CD14-positive monocyte (primary cell): ENCODE measurements around the gene FOXE3. TPM values are rescaled to one million over a fixed set of nuclear protein-coding genes. Genes with fewer than 3 reads are reported as not detected.

Experiments used
- DNase-seq, 3 donors: peaks; one replicate each; pipeline ENCODE4 v3.0.0-alpha.2; 2011 to 2022
- H2AFZ ChIP-seq: 2 replicates; pipeline ENCODE4 v1.6.0; 2012; ENCODE audit warnings: mild to moderate bottlenecking, low read depth, low read length, inconsistent platforms; ENCODE audit not compliant: insufficient read depth, poor library complexity, severe bottlenecking
- H3K27ac ChIP-seq, 2 donors: 1 replicate in 1 of 2; 2 replicates in 1 of 2; pipeline ENCODE4 v1.5.1; 2012 to 2013; ENCODE audit warnings: low read length in 2 of 2, control low read depth in 1 of 2, inconsistent platforms in 1 of 2, low read depth in 1 of 2, mild to moderate bottlenecking in 1 of 2
- H3K27me3 ChIP-seq, 2 donors: one replicate each; pipeline versions ENCODE4 v1.6.0 to v1.6.1; 2011 to 2013; ENCODE audit warnings: low read length in 2 of 2; ENCODE audit not compliant: control insufficient read depth in 2 of 2, insufficient read depth in 2 of 2
- H3K36me3 ChIP-seq, 2 donors: replicated peaks in 1 of 2; 1 replicate in 1 of 2; 2 replicates in 1 of 2; pipeline versions ENCODE4 v1.5.1 to v1.6.1; 2012 to 2013; ENCODE audit warnings: low read length in 2 of 2, control low read depth in 1 of 2, inconsistent platforms in 1 of 2, mild to moderate bottlenecking in 1 of 2; ENCODE audit not compliant: insufficient read depth in 2 of 2, control insufficient read depth in 1 of 2
- H3K4me1 ChIP-seq, 2 donors: 1 replicate in 1 of 2; 2 replicates in 1 of 2; pipeline versions ENCODE4 v1.5.1 to v1.6.1; 2012 to 2013; ENCODE audit warnings: low read length in 2 of 2, control low read depth in 1 of 2, inconsistent platforms in 1 of 2, mild to moderate bottlenecking in 1 of 2, moderate library complexity in 1 of 2; ENCODE audit not compliant: insufficient read depth in 2 of 2, control insufficient read depth in 1 of 2
- H3K4me2 ChIP-seq: replicated peaks from 2 replicates; pipeline ENCODE3; 2012; ENCODE audit warnings: low read length, moderate library complexity, mild to moderate bottlenecking; ENCODE audit not compliant: poor library complexity, severe bottlenecking; ENCODE audit errors: extremely low read depth
- H3K4me3 ChIP-seq, 3 experiments: fragments of 200-600 bp in 1 of 3; sonication (generic) in 1 of 3; replicated peaks in 1 of 3; 1 replicate in 2 of 3; 2 replicates in 1 of 3; pipeline ENCODE4 v1.5.1; 2011 to 2013; ENCODE audit warnings: low read length in 3 of 3, mild to moderate bottlenecking in 3 of 3, control low read depth in 2 of 3, low read depth in 2 of 3, inconsistent platforms in 1 of 3, moderate library complexity in 1 of 3
- H3K79me2 ChIP-seq: 2 replicates; pipeline ENCODE4 v1.6.0; 2012; ENCODE audit warnings: mild to moderate bottlenecking, control low read depth, inconsistent platforms, low read length, moderate library complexity; ENCODE audit not compliant: insufficient read depth
- H3K9ac ChIP-seq: 2 replicates; pipeline ENCODE4 v1.6.0; 2017; ENCODE audit warnings: low read length, mild to moderate bottlenecking; ENCODE audit not compliant: insufficient read depth, poor library complexity, severe bottlenecking
- H3K9me3 ChIP-seq, 2 donors: replicated peaks in 1 of 2; 1 replicate in 1 of 2; 2 replicates in 1 of 2; pipeline versions ENCODE4 v1.5.1 to v1.6.1; 2012 to 2013; ENCODE audit warnings: low read length in 2 of 2, control low read depth in 1 of 2; ENCODE audit not compliant: control insufficient read depth in 1 of 2, insufficient read depth in 1 of 2
- H4K20me1 ChIP-seq: 2 replicates; pipeline ENCODE4 v1.6.0; 2012; ENCODE audit warnings: mild to moderate bottlenecking, low read length, control low read depth, moderate library complexity; ENCODE audit not compliant: insufficient read depth
- H3K27ac Mint-ChIP-seq, 7 donors: one replicate each; pipeline ENCODE4 v1.8.0; 2020; ENCODE audit warnings: mild to moderate bottlenecking in 7 of 7, mixed read lengths in 7 of 7, moderate library complexity in 6 of 7, inconsistent platforms in 2 of 7
- H3K27me3 Mint-ChIP-seq, 3 donors: one replicate each; pipeline ENCODE4 v1.8.0; 2021 to 2022; ENCODE audit warnings: low read depth in 3 of 3, mild to moderate bottlenecking in 3 of 3, mixed read lengths in 3 of 3, moderate library complexity in 3 of 3, inconsistent platforms in 1 of 3
- H3K36me3 Mint-ChIP-seq, 2 donors: one replicate each; pipeline ENCODE4 v1.8.0; 2020; ENCODE audit warnings: mixed read lengths in 2 of 2, inconsistent platforms in 1 of 2, mild to moderate bottlenecking in 1 of 2
- H3K4me1 Mint-ChIP-seq: one replicate; pipeline ENCODE4 v1.8.0; 2020; ENCODE audit warnings: mild to moderate bottlenecking, mixed read lengths
- H3K4me3 Mint-ChIP-seq, 2 donors: one replicate each; pipeline ENCODE4 v1.8.0; 2020; ENCODE audit warnings: mild to moderate bottlenecking in 2 of 2, mixed read lengths in 2 of 2, moderate library complexity in 1 of 2
- H3K9me3 Mint-ChIP-seq, 7 donors: one replicate each; pipeline ENCODE4 v1.8.0; 2020 to 2022; ENCODE audit warnings: mixed read lengths in 7 of 7, mild to moderate bottlenecking in 6 of 7, moderate library complexity in 6 of 7, inconsistent platforms in 2 of 7
- WGBS: methylation state at CpG from one replicate; pipeline ENCODE4 v1.1.5; 2013; ENCODE audit warnings: missing lambda C conversion rate; ENCODE audit not compliant: insufficient coverage; 5-methylcytosine and 5-hydroxymethylcytosine counted together
- intact Hi-C, 2 donors: fragments of 100-400 bp; cut with micrococcal nuclease; formaldehyde crosslinking; loops; one replicate each; pipeline versions ENCODE4 v1.15.0 to v1.15.1; 2023
- polyA plus RNA-seq, 3 donors: library from polyadenylated mRNA; depleted of rRNA in 1 of 3; unstranded in 2 of 3; stranded (reverse) in 1 of 3; fragments of 300-500 nt in 2 of 3; fragments of >200 nt in 1 of 3; fragmentation: Illumina TruSeq in 2 of 3; gene quantifications; 1 replicate in 2 of 3; 2 replicates in 1 of 3; pipeline ENCODE4 v1.2.3, GENCODE V29; 2012 to 2021
- TF ChIP-seq, protein P1 (sequence below): fragments of 200-600 bp; IDR thresholded peaks from one replicate; pipeline ENCODE4 v1.8.0; 2022; ENCODE audit warnings: antibody characterized with exemption, mild to moderate bottlenecking

The FOXE3 gene
- polyA plus RNA-seq, 3 donors, result not detected

DNA sequence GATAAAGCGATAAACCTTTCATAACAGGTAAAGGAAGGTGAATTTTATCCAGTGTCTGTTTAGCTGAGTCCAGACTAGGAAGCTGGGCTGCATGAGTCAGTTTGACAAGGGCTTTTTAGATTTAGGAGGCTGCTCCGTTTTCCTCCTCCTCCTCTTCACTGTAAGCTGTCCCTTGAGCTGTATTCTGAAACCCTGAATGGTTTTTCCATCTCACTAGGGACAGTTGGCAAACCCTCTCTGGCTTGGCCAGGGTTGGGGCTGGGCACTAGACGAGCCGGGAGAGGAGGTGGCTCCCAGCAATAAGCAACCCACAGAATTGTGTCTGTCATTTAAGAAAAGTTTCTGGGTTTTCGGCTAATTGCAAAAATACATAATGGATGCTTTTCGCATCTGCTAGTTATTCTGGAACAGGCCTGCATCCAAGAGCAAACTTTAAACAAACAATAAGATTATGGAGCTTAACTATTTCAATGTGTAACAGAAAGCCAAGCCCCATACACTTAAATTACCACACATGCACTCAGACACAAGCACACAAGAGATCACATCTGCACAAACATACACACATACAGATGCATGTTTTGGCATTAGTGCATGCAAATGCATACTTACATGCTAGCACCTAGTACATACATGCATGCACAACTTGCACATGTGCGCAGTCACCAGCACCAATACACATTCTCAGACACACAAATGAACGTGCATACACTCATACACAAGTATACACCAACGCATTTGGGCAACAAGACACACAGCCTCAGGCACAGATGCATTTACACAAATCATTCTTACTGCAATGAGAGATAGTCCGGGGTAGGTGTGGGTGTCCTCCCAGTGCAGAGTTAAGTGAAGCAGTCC, 27.8 kb upstream of the FOXE3 start:
- H3K9me3 Mint-ChIP-seq, result no peaks in the 10 kb centered on the region
- H3K79me2 ChIP-seq, result no peaks in the 10 kb centered on the region
- H3K4me3 Mint-ChIP-seq, result no peak overlapping the region
- H3K27me3 Mint-ChIP-seq, result peaks cover 8 to 17% (median 12%) of the 10 kb centered on the region in 3 donors
- peaks cover 0 to 2% of the 10 kb centered on the region in 2 donors for H3K27me3 ChIP-seq
- TF ChIP-seq, protein P1, sequence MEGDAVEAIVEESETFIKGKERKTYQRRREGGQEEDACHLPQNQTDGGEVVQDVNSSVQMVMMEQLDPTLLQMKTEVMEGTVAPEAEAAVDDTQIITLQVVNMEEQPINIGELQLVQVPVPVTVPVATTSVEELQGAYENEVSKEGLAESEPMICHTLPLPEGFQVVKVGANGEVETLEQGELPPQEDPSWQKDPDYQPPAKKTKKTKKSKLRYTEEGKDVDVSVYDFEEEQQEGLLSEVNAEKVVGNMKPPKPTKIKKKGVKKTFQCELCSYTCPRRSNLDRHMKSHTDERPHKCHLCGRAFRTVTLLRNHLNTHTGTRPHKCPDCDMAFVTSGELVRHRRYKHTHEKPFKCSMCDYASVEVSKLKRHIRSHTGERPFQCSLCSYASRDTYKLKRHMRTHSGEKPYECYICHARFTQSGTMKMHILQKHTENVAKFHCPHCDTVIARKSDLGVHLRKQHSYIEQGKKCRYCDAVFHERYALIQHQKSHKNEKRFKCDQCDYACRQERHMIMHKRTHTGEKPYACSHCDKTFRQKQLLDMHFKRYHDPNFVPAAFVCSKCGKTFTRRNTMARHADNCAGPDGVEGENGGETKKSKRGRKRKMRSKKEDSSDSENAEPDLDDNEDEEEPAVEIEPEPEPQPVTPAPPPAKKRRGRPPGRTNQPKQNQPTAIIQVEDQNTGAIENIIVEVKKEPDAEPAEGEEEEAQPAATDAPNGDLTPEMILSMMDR, result no peak
- no peak overlapping the region for H3K4me2 ChIP-seq
- WGBS, result 71% methylated on average over 4 of the region's 10 CpGs
- no peaks in the 10 kb centered on the region for H3K9me3 ChIP-seq
- peaks cover 2 to 7% of the 10 kb centered on the region in 2 donors for H3K36me3 Mint-ChIP-seq
- H3K4me1 ChIP-seq, result no peaks in the 10 kb centered on the region
- no peaks in the 10 kb centered on the region for H4K20me1 ChIP-seq
- H3K36me3 ChIP-seq, result peaks cover 0 to 3% of the 10 kb centered on the region in 2 donors
- no peak overlapping the region for H3K27ac ChIP-seq
- no peaks in the 10 kb centered on the region for H3K4me1 Mint-ChIP-seq
- no peak overlapping the region for H2AFZ ChIP-seq
- H3K27ac Mint-ChIP-seq, result no peak overlapping the region
- no peak overlapping the region for H3K4me3 ChIP-seq
- DNase-seq, result no peak
- intact Hi-C loops, result loop anchor here (5.0 kb wide), 2 partner anchors 324 to 339 kb away; no protein-coding TSS in a partner anchor
- no peak overlapping the region for H3K9ac ChIP-seq

DNA sequence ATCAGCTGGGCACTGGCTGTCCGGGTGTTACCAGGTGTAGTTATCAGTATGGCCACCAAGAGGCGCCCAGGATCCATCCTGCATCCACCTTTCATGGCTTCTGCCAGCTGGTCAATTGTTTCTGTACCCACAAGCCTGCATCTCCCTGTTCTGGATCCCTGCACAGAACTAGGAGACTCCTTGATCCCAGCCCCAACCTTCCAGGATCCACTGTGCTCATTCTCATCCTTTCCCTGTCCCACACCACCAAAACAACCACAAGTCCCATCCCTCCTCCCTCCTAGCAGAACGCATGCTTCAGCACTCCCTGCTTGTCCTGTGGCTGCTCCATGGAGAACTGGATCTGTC, 27.2 kb upstream of the FOXE3 start:
- Histone ChIP-seq H3K4me1 (no peaks in the 10 kb centered on the region), H2AFZ (no peak overlapping the region), H3K4me2 (no peak overlapping the region), H3K27me3 (peaks cover 2 to 3% of the 10 kb centered on the region in 2 donors), H3K4me3 (no peak overlapping the region), H3K9ac (no peak overlapping the region), H3K36me3 (no peaks in the 10 kb centered on the region), H3K79me2 (no peaks in the 10 kb centered on the region), H3K9me3 (no peaks in the 10 kb centered on the region), H3K27ac (no peak overlapping the region), H4K20me1 (no peaks in the 10 kb centered on the region)
- TF ChIP-seq, protein P1, result peak; percentile 85
- H3K36me3 Mint-ChIP-seq, result peaks cover 0 to 4% of the 10 kb centered on the region in 2 donors
- H3K9me3 Mint-ChIP-seq, result no peaks in the 10 kb centered on the region
- WGBS, result 33% methylated on average over 3 of the region's 3 CpGs
- H3K27ac Mint-ChIP-seq, result no peak overlapping the region
- H3K27me3 Mint-ChIP-seq, result peaks cover 7 to 17% (median 14%) of the 10 kb centered on the region in 3 donors
- DNase-seq, result peak; percentile 8 to 37 (median 25)
- intact Hi-C loops, result loop anchor here (5.0 kb wide), 2 partner anchors 323 to 338 kb away; no protein-coding TSS in a partner anchor
- peak overlapping the region in 1 of 2 donors; percentile 4 for H3K4me3 Mint-ChIP-seq
- no peaks in the 10 kb centered on the region for H3K4me1 Mint-ChIP-seq
